Measurements from ENCODE around the gene GLG1.
"Not testable (repeated sequence)": the region's sequence is repeated elsewhere in the genome, so short reads cannot be mapped to it uniquely, and the experiment has no call there.

Gene GLG1

GRCh38 chr16:74537746-74538145, 69.2 kb downstream of the GLG1 start:
- DNase-seq (ENCODE audit: low read depth in 2 of 2): not testable (repeated sequence)

- not testable (repeated sequence) for DNase-seq (ENCODE audit: low read depth in 2 of 2)
Measured at GRCh38 chr16:74534650-74535049, 72.3 kb downstream of the GLG1 start.

DNA sequence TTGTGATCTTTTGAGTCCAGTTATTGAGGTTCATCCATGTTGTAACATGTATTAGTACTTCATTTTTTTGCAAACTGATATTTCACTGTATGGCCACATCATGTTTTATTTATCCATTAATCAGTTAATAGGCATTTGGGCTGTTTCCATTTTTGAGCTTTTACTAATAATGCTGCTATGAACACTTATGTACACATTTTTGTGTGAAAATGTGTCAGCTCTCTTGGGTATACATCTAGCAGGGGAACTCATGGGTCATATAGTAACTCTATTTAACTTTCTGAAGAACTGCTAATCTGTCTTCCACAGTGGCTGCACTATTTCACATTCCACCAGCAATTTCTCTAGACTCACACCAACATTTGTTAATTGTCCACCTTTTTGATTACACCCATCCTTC, 82.0 kb downstream of the GLG1 start:
- no peak for DNase-seq (ENCODE audit: low read depth in 2 of 2)

DNA sequence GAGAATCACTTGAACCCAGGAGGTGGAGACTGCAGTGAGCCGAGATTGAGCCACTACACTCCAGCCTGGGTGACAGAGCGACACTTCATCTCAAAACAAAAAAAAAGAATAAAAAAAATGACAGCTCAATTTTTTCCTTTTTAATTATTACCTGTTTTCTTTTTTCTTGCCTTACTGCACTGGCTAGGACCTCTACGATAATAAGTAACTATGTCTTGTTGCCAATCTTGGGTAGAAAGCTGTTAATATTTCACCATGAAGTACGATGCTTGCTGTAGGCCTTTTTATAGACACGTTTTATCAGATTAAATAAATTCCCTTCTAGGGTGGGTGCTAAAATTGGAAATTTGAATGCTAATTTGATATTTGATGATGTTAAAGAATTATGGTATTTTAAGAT, 82.8 kb downstream of the GLG1 start:
- DNase-seq (ENCODE audit: low read depth in 2 of 2): no peak

DNA sequence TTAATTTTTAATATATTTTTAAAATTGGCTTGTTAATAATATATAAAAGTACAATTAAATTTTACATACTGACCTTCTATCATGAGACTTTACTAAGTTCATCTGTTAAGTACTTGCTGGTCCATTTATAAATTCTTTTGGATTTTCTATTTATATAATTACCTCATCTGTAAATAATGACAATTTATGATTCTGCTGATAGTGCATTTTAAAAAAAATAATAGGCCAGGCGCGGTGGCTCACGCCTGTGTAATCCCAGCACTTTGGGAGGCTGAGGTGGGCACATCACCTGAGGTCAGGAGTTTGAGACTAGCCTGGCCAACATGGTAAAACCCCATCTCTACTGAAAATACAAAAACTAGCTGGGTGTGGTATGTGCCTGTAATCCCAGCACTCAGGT, 83.2 kb downstream of the GLG1 start:
- not testable (repeated sequence) for DNase-seq (ENCODE audit: low read depth in 2 of 2)

GRCh38 chr16:74522160-74522559, 84.8 kb downstream of the GLG1 start:
- no peak for DNase-seq (ENCODE audit: low read depth in 2 of 2)

GRCh38 chr16:74521691-74522090, 85.2 kb downstream of the GLG1 start:
- DNase-seq (ENCODE audit: low read depth in 2 of 2): no peak

DNA sequence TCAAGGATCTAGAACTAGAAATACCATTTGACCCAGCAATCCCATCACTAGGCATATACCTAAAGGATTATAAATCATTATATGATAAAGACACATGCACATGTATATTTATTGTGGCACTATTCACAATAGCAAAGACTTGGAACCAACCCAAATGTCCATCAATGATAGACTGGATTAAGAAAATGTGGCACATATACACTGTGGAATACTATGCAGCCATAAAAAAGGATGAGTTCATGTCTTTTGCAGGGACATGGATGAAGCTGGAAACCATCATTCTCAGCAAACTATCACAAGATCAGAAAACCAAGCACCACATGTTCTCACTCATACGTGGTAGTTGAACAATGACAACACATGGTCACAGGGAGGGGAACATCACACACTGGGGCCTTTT, 88.0 kb downstream of the GLG1 start:
- not testable (repeated sequence) for DNase-seq (ENCODE audit: low read depth in 2 of 2)

DNA sequence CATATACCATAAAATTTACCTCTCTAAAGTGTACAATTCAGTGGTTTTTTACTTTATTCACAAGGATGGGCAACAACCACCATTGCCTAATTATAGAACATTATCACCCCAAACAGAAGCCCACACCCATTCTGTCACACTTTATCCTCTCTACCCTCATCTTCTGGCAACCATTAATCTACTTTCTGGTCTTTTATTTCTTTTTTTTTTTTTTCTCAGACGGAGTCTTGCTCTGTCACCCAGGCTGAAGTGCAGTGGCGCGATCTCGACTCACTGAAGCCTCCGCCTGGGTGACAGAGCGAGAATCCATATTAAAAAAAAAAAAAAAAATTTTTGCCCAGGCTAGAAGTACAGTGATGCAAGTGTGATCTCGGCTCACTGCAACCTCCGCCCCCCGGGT, 95.0 kb downstream of the GLG1 start:
- DNase-seq (ENCODE audit: low read depth in 2 of 2): no peak

DNA sequence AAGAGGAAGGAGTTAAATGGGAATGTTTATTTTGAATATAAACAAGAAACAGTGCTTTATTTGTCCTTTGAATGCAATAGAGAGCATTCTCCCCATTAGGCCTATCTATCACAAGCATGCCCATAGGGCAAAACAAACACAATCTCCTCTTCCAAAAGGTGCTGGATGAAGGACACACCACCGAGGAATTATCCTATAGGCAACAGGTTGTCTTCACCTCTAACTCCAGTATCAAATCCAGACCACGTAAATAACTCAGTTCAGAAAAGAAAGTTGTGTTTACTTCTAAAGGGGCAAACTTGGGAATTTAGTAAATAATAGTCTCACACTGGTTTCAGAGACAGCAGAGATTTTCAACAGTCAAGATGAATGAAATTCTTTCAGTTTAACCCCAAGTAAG, 101.9 kb downstream of the GLG1 start:
- no peak for DNase-seq (ENCODE audit: low read depth in 2 of 2)

DNA sequence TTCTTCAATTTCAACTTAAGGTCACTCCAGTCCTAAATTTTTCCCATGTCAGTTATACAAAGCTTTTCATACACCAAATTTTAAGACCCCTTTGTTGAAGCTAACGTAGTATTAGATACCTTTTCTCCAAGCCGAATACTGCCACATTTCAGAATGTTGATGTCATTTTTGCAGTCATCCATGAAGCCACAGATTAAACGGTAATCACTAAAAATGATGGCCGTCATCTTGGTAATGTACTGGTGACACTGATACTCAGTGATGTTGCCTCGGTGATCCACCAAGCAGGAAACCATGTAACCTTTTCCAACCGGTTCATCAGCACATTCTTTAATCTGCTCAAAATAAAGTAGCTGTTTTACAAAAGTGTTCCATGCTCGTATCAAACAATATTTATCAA, 103.5 kb downstream of the GLG1 start:
- DNase-seq (ENCODE audit: low read depth in 2 of 2): no peak

DNA sequence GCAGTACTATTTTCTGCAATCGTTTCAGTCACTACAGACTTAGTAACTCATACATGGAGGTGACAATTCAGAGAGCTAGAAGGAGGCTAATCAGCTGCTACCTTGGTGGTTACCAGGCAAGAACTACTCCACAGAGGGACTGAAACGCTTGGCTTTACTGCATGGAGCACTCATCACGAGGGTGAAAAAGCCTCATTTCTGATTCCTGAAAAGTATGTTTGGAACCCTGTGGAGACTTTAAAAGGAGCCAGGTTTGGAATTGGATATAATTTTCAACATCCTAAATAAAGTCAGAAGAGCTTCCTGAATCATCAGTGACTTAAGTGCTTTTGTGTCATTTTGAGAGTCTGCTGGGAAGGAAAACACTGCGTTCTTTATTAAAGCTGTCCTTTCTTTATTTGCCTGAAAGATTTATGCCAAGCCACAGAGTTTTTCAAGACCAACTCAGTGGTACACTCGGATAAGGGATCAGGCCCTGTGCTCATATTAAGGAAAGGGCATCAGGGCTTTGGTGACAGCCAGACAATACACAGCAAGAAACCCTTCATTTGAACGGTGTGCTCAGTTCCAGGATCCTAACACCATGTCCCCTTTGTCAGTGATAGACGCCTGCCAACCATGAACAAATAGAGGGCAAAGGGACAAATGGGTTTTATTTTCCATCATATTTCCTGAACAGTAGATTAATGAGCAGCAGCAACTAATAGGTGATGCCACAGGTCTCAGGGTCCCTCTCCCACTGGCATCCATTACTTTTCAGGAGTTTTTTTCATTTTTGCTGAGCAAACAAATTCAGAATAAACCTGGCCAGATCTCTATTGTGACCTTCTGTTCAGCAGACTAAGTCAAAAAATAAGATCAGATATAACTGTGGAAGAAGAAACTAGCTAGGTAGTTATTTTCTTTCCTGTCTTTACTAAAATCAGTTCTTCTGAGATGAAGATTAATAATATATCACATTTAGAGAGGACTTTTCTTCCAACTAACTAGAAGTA, 105.1 kb downstream of the GLG1 start:
- DNase-seq (ENCODE audit: low read depth in 2 of 2): no peak

- DNase-seq (ENCODE audit: low read depth in 2 of 2): no peak
Measured at GRCh38 chr16:74500907-74501306, 106.0 kb downstream of the GLG1 start.

DNA sequence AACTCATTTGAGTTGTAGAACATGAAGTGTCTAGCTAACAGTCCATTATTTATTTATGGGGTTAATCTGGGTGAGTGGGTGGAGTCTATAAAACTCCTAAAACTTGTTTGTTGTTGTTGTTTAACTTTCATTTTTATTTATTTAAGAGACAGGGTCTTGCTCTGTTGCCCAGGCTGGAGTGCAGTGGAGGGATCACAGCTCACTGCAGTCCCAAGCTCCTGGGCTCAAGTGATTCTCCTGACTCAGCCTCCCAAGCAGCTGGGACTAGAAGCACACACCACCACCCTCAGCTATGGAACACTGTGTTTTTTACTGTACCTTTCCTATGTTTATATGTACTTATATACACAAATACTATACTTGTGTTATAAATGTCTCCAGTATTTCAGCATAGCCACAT, 107.8 kb downstream of the GLG1 start:
- DNase-seq (ENCODE audit: low read depth in 2 of 2): no peak

DNA sequence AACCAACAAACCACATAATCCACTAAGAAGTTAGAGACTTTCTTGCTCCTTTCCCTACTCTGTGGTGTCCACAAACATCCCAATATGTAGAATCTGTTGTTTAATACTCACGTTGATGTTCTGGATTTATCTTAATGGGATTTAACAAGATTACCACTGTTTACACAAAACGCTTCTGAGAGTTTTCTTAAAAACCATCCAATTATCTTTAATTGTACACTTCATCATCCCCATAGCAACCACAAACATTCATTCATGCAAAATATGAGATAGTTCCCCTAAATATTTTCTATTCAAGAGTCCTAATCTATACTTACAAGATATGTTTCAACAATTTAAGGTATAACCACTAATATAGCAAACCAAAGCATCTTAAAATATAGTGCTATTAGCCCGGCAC, 109.2 kb downstream of the GLG1 start:
- DNase-seq (ENCODE audit: low read depth in 2 of 2): no peak

DNA sequence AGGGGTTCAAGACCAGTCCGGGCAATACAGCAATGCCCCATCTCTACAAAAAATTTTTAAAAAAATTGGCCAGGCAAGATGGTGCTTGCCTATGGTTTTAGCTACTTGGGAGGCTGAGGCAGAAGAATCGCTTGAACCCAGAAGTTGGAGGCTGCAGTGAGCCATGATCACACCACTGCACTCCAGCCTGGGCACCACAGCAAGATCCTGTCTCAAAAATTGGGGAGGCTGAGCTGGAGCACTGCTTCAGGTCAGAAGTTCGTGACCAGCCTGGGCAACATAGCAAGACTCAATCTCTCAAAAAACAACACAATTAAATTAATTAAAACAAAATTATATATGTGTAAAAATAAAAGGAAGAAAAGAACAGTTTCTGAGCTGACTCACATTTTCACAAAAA, 110.9 kb downstream of the GLG1 start:
- no peak for DNase-seq (ENCODE audit: low read depth in 2 of 2)

DNA sequence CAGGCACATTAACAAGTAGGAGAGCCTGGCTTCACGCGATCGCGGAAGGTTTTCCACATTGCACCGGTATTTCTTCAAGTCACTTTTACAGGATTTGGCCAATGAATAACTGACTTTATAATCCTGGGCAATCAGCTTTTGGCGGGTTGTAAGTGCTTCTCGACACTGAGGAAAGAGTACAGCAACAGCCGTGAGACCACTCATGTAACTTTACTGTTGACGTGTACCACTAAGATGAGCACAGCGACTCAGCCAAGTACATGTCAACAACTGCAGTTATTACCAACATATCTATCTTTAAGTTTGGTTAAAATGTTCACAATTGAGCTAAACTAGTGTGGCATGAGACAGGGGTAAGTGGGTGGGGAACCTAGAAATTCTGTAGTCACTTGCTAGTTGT, 113.9 kb downstream of the GLG1 start:
- no peak for DNase-seq (ENCODE audit: low read depth in 2 of 2)

- no peak for DNase-seq (ENCODE audit: low read depth in 2 of 2)
Measured at GRCh38 chr16:74487634-74488495, 119.0 kb downstream of the GLG1 start.

- no peak for DNase-seq (ENCODE audit: low read depth in 2 of 2)
Measured at GRCh38 chr16:74485916-74486315, 121.0 kb downstream of the GLG1 start.

GRCh38 chr16:74480150-74481029, 126.5 kb downstream of the GLG1 start:
- no peak for DNase-seq (ENCODE audit: low read depth in 2 of 2)

- no peak for DNase-seq (ENCODE audit: low read depth in 2 of 2)
Measured at GRCh38 chr16:74477226-74477625, 129.7 kb downstream of the GLG1 start.

DNA sequence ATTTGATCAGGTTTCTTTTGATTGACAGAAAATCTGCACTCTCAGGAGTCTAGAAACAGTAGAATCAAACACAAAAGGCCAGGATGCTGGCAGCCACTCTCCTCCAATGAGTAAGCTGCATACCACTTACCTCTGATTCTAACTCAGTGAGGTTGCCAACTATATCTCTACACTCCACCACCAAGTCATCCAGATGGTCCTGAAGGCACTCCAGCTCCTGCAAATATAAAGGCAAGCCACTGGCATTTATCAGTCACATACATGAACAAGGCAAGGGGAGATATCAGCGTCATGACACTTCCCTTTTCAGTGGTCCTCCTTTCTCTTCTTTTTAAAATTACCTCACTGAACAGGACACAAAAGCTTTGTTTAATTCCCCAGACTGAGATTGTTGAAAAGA, 132.5 kb downstream of the GLG1 start:
- DNase-seq (ENCODE audit: low read depth in 2 of 2): no peak

Measured in stimulated activated CD8-positive, alpha-beta memory T cell treated with anti-CD3 and anti-CD28 coated beads, Interleukin-2, amount 100 ng/mL, for 1 hour (primary cell).